Lung (tissue), 12 donors: ENCODE results near the gene IGLL1. TPM values are rescaled to one million over a fixed set of nuclear protein-coding genes. Genes with fewer than 3 reads are reported as not detected.

Source experiments
- ATAC-seq: fragments of 200-7000 bp; cut with Tn5 transposase; one replicate; pipeline ENCODE4 v1.9.1; 2020; ENCODE audit warnings: moderate number of reproducible peaks; ENCODE audit not compliant: insufficient read depth, low FRiP score
- DNase-seq, 3 donors: peaks; one replicate each; pipeline ENCODE4 v3.0.0-alpha.2; 2013 to 2017
- H3K27ac ChIP-seq, 2 donors: one replicate each; pipeline ENCODE4 v1.5.1; 2013; ENCODE audit warnings: mild to moderate bottlenecking in 2 of 2, moderate library complexity in 2 of 2, control low read depth in 1 of 2, inconsistent platforms in 1 of 2, low read depth in 1 of 2, low read length in 1 of 2
- H3K27me3 ChIP-seq, 3 donors: one replicate each; pipeline ENCODE4 v1.5.1; 2013; ENCODE audit warnings: low read length in 2 of 3; ENCODE audit not compliant: control insufficient read depth in 3 of 3, insufficient read depth in 3 of 3
- H3K36me3 ChIP-seq, 4 donors: one replicate each; pipeline ENCODE4 v1.5.1; 2013; ENCODE audit warnings: low read length in 4 of 4, mild to moderate bottlenecking in 1 of 4, moderate library complexity in 1 of 4; ENCODE audit not compliant: control insufficient read depth in 4 of 4, insufficient read depth in 4 of 4
- H3K4me1 ChIP-seq, 5 donors: one replicate each; pipeline ENCODE4 v1.5.1; 2013; ENCODE audit warnings: low read length in 5 of 5, mild to moderate bottlenecking in 2 of 5, moderate library complexity in 1 of 5; ENCODE audit not compliant: control insufficient read depth in 5 of 5, insufficient read depth in 5 of 5
- H3K4me3 ChIP-seq: one replicate; pipeline ENCODE4 v1.5.1; 2013; ENCODE audit warnings: mild to moderate bottlenecking, control low read depth, moderate library complexity
- H3K9ac ChIP-seq, 2 donors: one replicate each; pipeline ENCODE4 v1.5.1; 2013; ENCODE audit warnings: low read length in 2 of 2, control low read depth in 1 of 2; ENCODE audit not compliant: insufficient read depth in 1 of 2
- H3K9me3 ChIP-seq, 4 donors: one replicate each; pipeline ENCODE4 v1.5.1; 2013; ENCODE audit warnings: low read length in 3 of 4, mild to moderate bottlenecking in 1 of 4, moderate library complexity in 1 of 4; ENCODE audit not compliant: control insufficient read depth in 4 of 4, insufficient read depth in 3 of 4
- CTCF ChIP-seq: IDR thresholded peaks from 2 replicates; pipeline ENCODE4 v1.5.1; 2012; ENCODE audit warnings: mild to moderate bottlenecking; ENCODE audit errors: control extremely low read depth, extremely low read depth
- WGBS, 2 donors: extraction: QIAGEN DNeasy Blood & Tissue Kit; methylation state at CpG; one replicate each; pipeline ENCODE4 v1.1.7; 2013; 5-methylcytosine and 5-hydroxymethylcytosine counted together
- polyA plus RNA-seq, 2 donors: library from polyadenylated mRNA; stranded (reverse); fragments of 200-250 nt; gene quantifications; one replicate each; pipeline ENCODE4 v1.2.1, GENCODE V29; 2013
- total RNA-seq, 2 donors: library from RNA; depleted of rRNA in 1 of 2; stranded (reverse); fragments of >200 nt in 1 of 2; gene quantifications; one replicate each; pipeline ENCODE4 v1.2.1, GENCODE V29; 2014 to 2021
- donor health status: control.
- donor health status: control.
- donor health status: Bipolar disorder and iron deficiency.
- donor health status: healthy.
- donor health status: DM: yes; HTN: yes; CAD: no.

The IGLL1 gene
- total and polyA plus RNA-seq, 4 donors, result 0.16 to 0.28 TPM; not detected in 2

GRCh38 chr22:23580576-23581259 lies 628 bp upstream of the IGLL1 start:
- Histone ChIP-seq H3K4me3 (no peak overlapping the region), H3K36me3 (no peaks in the 10 kb centered on the region), H3K9ac (no peak overlapping the region), H3K4me1 (no peaks in the 10 kb centered on the region), H3K27me3 (no peaks in the 10 kb centered on the region), H3K9me3 (no peaks in the 10 kb centered on the region), H3K27ac (no peak overlapping the region)
- WGBS, 2 donors, result 27 to 50% methylated on average over 11 of the region's 11 CpGs
- no peak for TF ChIP-seq CTCF
- no peak for ATAC-seq
- peak in 1 of 3 donors; percentile 5 for DNase-seq

- ATAC-seq, result no peak
- DNase-seq, result no peak
- 45 to 80% methylated on average over 5 of the region's 5 CpGs for WGBS, 2 donors
Observed at GRCh38 chr22:23579280-23579679, 810 bp downstream of the IGLL1 start.

GRCh38 chr22:23578306-23578705 lies 1.8 kb downstream of the IGLL1 start:
- H3K4me1 ChIP-seq, result no peaks in the 10 kb centered on the region
- no peak for ATAC-seq
- no peak for DNase-seq
- no peaks in the 10 kb centered on the region for H3K9me3 ChIP-seq
- 39 to 60% methylated on average over 11 of the region's 11 CpGs for WGBS, 2 donors
- no peak overlapping the region for H3K4me3 ChIP-seq
- no peak overlapping the region for H3K9ac ChIP-seq
- no peak overlapping the region for H3K27ac ChIP-seq
- H3K27me3 ChIP-seq, result no peaks in the 10 kb centered on the region
- no peak for TF ChIP-seq CTCF
- H3K36me3 ChIP-seq, result no peaks in the 10 kb centered on the region

More at GRCh38 chr22:23579280-23579679, 810 bp downstream of the IGLL1 start:
- TF ChIP-seq CTCF, result no peak
- no peaks in the 10 kb centered on the region for H3K36me3 ChIP-seq
- H3K4me1 ChIP-seq, result no peaks in the 10 kb centered on the region
- H3K27ac ChIP-seq, result no peak overlapping the region
- H3K27me3 ChIP-seq, result no peaks in the 10 kb centered on the region
- no peak overlapping the region for H3K9ac ChIP-seq
- H3K4me3 ChIP-seq, result no peak overlapping the region
- H3K9me3 ChIP-seq, result no peaks in the 10 kb centered on the region

- WGBS, 2 donors, result 48 to 50% methylated on average over 5 of the region's 5 CpGs
Observed at GRCh38 chr22:23576681-23577080, 3.4 kb downstream of the IGLL1 start.

More at GRCh38 chr22:23576681-23577080, 3.4 kb downstream of the IGLL1 start:
- DNase-seq (no peak), ATAC-seq (no peak)
- no peak overlapping the region for H3K9ac ChIP-seq
- no peaks in the 10 kb centered on the region for H3K27me3 ChIP-seq
- no peaks in the 10 kb centered on the region for H3K4me1 ChIP-seq
- no peaks in the 10 kb centered on the region for H3K36me3 ChIP-seq
- no peak for TF ChIP-seq CTCF
- H3K9me3 ChIP-seq, result no peaks in the 10 kb centered on the region
- no peak overlapping the region for H3K27ac ChIP-seq
- no peak overlapping the region for H3K4me3 ChIP-seq
